ENCODE data around the gene ARMCX4. TPM values are rescaled to one million over a fixed set of nuclear protein-coding genes. Genes with fewer than 3 reads are reported as not detected.
"Not testable (repeated sequence)": the region's sequence is repeated elsewhere in the genome, so short reads cannot be mapped to it uniquely, and the experiment has no call there.

The ARMCX4 gene
- total RNA-seq, 1 donor from 2014 or later = 16.8 TPM

- H3K27me3 Mint-ChIP-seq (ENCODE audit: unreplicated experiment) = no peaks in the 10 kb centered on the region
- H3K4me1 Mint-ChIP-seq (ENCODE audit: unreplicated experiment) = peaks cover 21% of the 10 kb centered on the region
- no peaks in the 10 kb centered on the region for H3K9me3 Mint-ChIP-seq (ENCODE audit: unreplicated experiment)
- no peak for TF ChIP-seq CTCF (IDR thresholded peaks at IDR 0.05)
- no peak for DNase-seq (ENCODE audit: extremely low spot score, unreplicated experiment)
- no peak overlapping the region for H3K4me3 Mint-ChIP-seq (ENCODE audit: unreplicated experiment)
- no peaks in the 10 kb centered on the region for H3K36me3 Mint-ChIP-seq (ENCODE audit: unreplicated experiment)
- H3K27ac Mint-ChIP-seq (ENCODE audit: unreplicated experiment) = no peak overlapping the region
These were observed 1.6 kb upstream of the ARMCX4 start for GRCh38 chrX:101483705-101484104.

GRCh38 chrX:101484135-101484534 lies 1.1 kb upstream of the ARMCX4 start:
- Mint-ChIP-seq H3K27ac (ENCODE audit: unreplicated experiment) (no peak overlapping the region), H3K9me3 (ENCODE audit: unreplicated experiment) (no peaks in the 10 kb centered on the region), H3K4me3 (ENCODE audit: unreplicated experiment) (no peak overlapping the region), H3K27me3 (ENCODE audit: unreplicated experiment) (no peaks in the 10 kb centered on the region), H3K4me1 (ENCODE audit: unreplicated experiment) (peaks cover 21% of the 10 kb centered on the region), H3K36me3 (ENCODE audit: unreplicated experiment) (peaks cover 2% of the 10 kb centered on the region)
- TF ChIP-seq CTCF (IDR thresholded peaks at IDR 0.05) = no peak
- DNase-seq (ENCODE audit: extremely low spot score, unreplicated experiment) = no peak

GRCh38 chrX:101488796-101489195 lies 3.5 kb downstream of the ARMCX4 start:
- no peak overlapping the region for H3K4me3 Mint-ChIP-seq (ENCODE audit: unreplicated experiment)
- H3K27me3 Mint-ChIP-seq (ENCODE audit: unreplicated experiment) = no peaks in the 10 kb centered on the region
- peaks cover 8% of the 10 kb centered on the region for H3K36me3 Mint-ChIP-seq (ENCODE audit: unreplicated experiment)
- no peaks in the 10 kb centered on the region for H3K9me3 Mint-ChIP-seq (ENCODE audit: unreplicated experiment)
- no peak overlapping the region for H3K27ac Mint-ChIP-seq (ENCODE audit: unreplicated experiment)
- DNase-seq (ENCODE audit: extremely low spot score, unreplicated experiment) = no peak
- peaks cover 17% of the 10 kb centered on the region for H3K4me1 Mint-ChIP-seq (ENCODE audit: unreplicated experiment)
- TF ChIP-seq CTCF (IDR thresholded peaks at IDR 0.05) = no peak

GRCh38 chrX:101491943-101492342 lies 6.7 kb downstream of the ARMCX4 start:
- TF ChIP-seq CTCF (IDR thresholded peaks at IDR 0.05) = no peak
- Mint-ChIP-seq H3K9me3 (ENCODE audit: unreplicated experiment) (peaks cover 6% of the 10 kb centered on the region), H3K27ac (ENCODE audit: unreplicated experiment) (no peak overlapping the region), H3K36me3 (ENCODE audit: unreplicated experiment) (peaks cover 8% of the 10 kb centered on the region), H3K4me1 (ENCODE audit: unreplicated experiment) (no peaks in the 10 kb centered on the region), H3K4me3 (ENCODE audit: unreplicated experiment) (no peak overlapping the region), H3K27me3 (ENCODE audit: unreplicated experiment) (no peaks in the 10 kb centered on the region)
- no peak for DNase-seq (ENCODE audit: extremely low spot score, unreplicated experiment)

- Mint-ChIP-seq H3K4me1 (ENCODE audit: unreplicated experiment) (no peaks in the 10 kb centered on the region), H3K36me3 (ENCODE audit: unreplicated experiment) (peaks cover 8% of the 10 kb centered on the region), H3K27me3 (ENCODE audit: unreplicated experiment) (no peaks in the 10 kb centered on the region), H3K9me3 (ENCODE audit: unreplicated experiment) (peaks cover 9% of the 10 kb centered on the region), H3K4me3 (ENCODE audit: unreplicated experiment) (no peak overlapping the region), H3K27ac (ENCODE audit: unreplicated experiment) (no peak overlapping the region)
- DNase-seq (ENCODE audit: extremely low spot score, unreplicated experiment) = no peak
- TF ChIP-seq CTCF (IDR thresholded peaks at IDR 0.05) = no peak
These were observed 8.0 kb downstream of the ARMCX4 start for GRCh38 chrX:101493225-101493624.

GRCh38 chrX:101502929-101503328 lies 17.7 kb downstream of the ARMCX4 start:
- peaks cover 26% of the 10 kb centered on the region for H3K9me3 Mint-ChIP-seq (ENCODE audit: unreplicated experiment)
- H3K4me1 Mint-ChIP-seq (ENCODE audit: unreplicated experiment); H3K4me3 Mint-ChIP-seq (ENCODE audit: unreplicated experiment); DNase-seq (ENCODE audit: extremely low spot score, unreplicated experiment); H3K36me3 Mint-ChIP-seq (ENCODE audit: unreplicated experiment); H3K27me3 Mint-ChIP-seq (ENCODE audit: unreplicated experiment); H3K27ac Mint-ChIP-seq (ENCODE audit: unreplicated experiment): not testable (repeated sequence)
